DND-41 (cell line): Measurements from ENCODE around the gene ZHX3.
A peak's percentile ranks its signal among the peaks of the same experiment; 100 is the strongest.

Experiments
- ATAC-seq: fragments of 200-7000 bp; cut with Tn5 transposase; 3 replicates; pipeline ENCODE4 v1.9.1; 2021; ENCODE audit warnings: low read depth; ENCODE audit not compliant: insufficient read depth
- DNase-seq: peaks from one replicate; pipeline ENCODE4 v3.0.0-alpha.2; 2020
- H2AFZ ChIP-seq: 2 replicates; pipeline ENCODE4 v1.6.0; 2012; ENCODE audit warnings: low read depth, low read length
- H3K27ac ChIP-seq: 2 replicates; pipeline ENCODE4 v1.5.1; 2012; ENCODE audit warnings: low read length, inconsistent platforms
- H3K27me3 ChIP-seq: fragments of 200-600 bp; sonication (generic); 2 replicates; pipeline ENCODE4 v1.6.0; 2012; ENCODE audit warnings: low read length, mild to moderate bottlenecking, inconsistent platforms; ENCODE audit not compliant: insufficient read depth, poor library complexity
- H3K36me3 ChIP-seq: 2 replicates; pipeline ENCODE4 v1.5.1; 2012; ENCODE audit warnings: low read length, inconsistent platforms; ENCODE audit not compliant: insufficient read depth
- H3K4me1 ChIP-seq: 2 replicates; pipeline ENCODE4 v1.5.1; 2012; ENCODE audit warnings: mild to moderate bottlenecking, low read length; ENCODE audit not compliant: insufficient read depth
- H3K4me2 ChIP-seq: 2 replicates; pipeline ENCODE4 v1.6.0; 2012; ENCODE audit warnings: mild to moderate bottlenecking, moderate library complexity, low read length, inconsistent platforms; ENCODE audit not compliant: insufficient read depth
- H3K4me3 ChIP-seq, 2 experiments: fragments of 200-600 bp in 1 of 2; shearing (Covaris generic) in 1 of 2; 2 replicates each; pipeline ENCODE4 v1.5.1; 2012 to 2016; ENCODE audit warnings: inconsistent platforms in 2 of 2, low read length in 2 of 2, mild to moderate bottlenecking in 2 of 2, low read depth in 1 of 2, moderate library complexity in 1 of 2
- H3K79me2 ChIP-seq: 2 replicates; pipeline ENCODE4 v1.6.0; 2012; ENCODE audit warnings: low read length, inconsistent platforms; ENCODE audit not compliant: insufficient read depth
- H3K9ac ChIP-seq: 2 replicates; pipeline ENCODE4 v1.6.0; 2012; ENCODE audit warnings: low read depth, mild to moderate bottlenecking, inconsistent platforms, low read length, moderate library complexity
- H3K9me3 ChIP-seq: 2 replicates; pipeline ENCODE4 v1.5.1; 2012; ENCODE audit warnings: low read length, moderate library complexity, mild to moderate bottlenecking, inconsistent platforms; ENCODE audit not compliant: insufficient read depth, severe bottlenecking
- H4K20me1 ChIP-seq: 2 replicates; pipeline ENCODE4 v1.6.0; 2012; ENCODE audit warnings: low read length; ENCODE audit not compliant: insufficient read depth
- EZH2 ChIP-seq: IDR thresholded peaks from 3 replicates; pipeline ENCODE4 v1.6.1; 2012; ENCODE audit warnings: borderline replicate concordance, low read depth, mild to moderate bottlenecking, moderate library complexity, low read length, inconsistent platforms; ENCODE audit not compliant: severe bottlenecking
- TF ChIP-seq, protein P1 (sequence below): IDR thresholded peaks from 2 replicates; pipeline ENCODE4 v1.5.1; 2012; ENCODE audit warnings: borderline replicate concordance, low read length, moderate library complexity, mild to moderate bottlenecking; ENCODE audit not compliant: poor library complexity, severe bottlenecking; ENCODE audit errors: extremely low read depth

ZHX3 gene

DNA sequence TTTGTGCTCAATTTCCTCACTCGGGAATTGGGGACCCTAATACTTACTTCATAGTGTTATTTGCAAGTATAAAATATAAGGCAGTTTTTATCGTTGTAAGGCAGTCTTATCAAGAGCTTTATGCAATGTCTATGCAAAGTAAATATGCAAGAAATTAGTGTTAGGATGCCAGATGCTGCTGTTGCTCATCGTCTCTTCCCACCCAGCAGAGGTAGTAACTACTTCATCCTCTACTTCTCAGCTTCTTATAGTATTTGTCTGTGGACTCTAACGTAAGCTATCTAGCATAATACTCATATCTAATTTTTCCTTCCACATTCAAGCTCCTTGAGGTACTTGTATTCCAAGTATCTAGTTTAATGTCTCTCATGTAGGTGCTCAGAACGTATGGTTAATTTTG lies 168.6 kb downstream of the ZHX3 start:
- DNase-seq: no peak
- TF ChIP-seq, protein P1, sequence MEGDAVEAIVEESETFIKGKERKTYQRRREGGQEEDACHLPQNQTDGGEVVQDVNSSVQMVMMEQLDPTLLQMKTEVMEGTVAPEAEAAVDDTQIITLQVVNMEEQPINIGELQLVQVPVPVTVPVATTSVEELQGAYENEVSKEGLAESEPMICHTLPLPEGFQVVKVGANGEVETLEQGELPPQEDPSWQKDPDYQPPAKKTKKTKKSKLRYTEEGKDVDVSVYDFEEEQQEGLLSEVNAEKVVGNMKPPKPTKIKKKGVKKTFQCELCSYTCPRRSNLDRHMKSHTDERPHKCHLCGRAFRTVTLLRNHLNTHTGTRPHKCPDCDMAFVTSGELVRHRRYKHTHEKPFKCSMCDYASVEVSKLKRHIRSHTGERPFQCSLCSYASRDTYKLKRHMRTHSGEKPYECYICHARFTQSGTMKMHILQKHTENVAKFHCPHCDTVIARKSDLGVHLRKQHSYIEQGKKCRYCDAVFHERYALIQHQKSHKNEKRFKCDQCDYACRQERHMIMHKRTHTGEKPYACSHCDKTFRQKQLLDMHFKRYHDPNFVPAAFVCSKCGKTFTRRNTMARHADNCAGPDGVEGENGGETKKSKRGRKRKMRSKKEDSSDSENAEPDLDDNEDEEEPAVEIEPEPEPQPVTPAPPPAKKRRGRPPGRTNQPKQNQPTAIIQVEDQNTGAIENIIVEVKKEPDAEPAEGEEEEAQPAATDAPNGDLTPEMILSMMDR: no peak
- TF ChIP-seq EZH2: no peak
- Histone ChIP-seq H3K27ac (no peak overlapping the region; the same call in 1 of the 2 replicates), H3K79me2 (peaks cover 100% of the 10 kb centered on the region), H3K36me3 (peaks cover 78% of the 10 kb centered on the region), H3K9me3 (no peaks in the 10 kb centered on the region), H2AFZ (no peak overlapping the region), H3K4me1 (peaks cover 25% of the 10 kb centered on the region), H3K4me2 (no peak overlapping the region), H3K9ac (no peak overlapping the region), H3K4me3 (no peak overlapping the region), H4K20me1 (peaks cover 99% of the 10 kb centered on the region), H3K27me3 (no peaks in the 10 kb centered on the region)
- ATAC-seq: no peak

DNA sequence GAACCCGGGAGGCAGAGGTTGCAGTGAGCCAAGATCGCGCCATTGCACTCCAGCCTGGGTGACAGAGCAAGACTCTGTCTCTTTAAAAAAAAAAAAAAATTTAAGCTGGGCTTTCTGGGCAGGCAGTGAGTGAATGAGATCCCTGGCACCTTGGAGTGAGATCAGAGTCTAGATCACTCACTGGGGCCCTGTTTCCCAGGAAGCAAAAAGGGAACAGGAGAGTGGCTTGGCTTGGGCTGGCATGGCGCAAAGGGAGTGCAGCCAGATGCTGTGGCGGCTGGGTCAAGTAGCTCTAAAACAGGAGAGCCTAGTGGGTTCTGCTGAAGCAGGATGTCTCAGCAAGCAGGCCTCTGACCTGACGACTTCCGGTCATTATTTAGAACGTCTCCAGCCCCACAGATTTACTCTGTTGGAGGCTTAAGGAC lies 169.8 kb downstream of the ZHX3 start:
- Histone ChIP-seq H3K36me3 (peaks cover 79% of the 10 kb centered on the region), H3K4me3 (no peak overlapping the region), H3K4me1 (peaks cover 34% of the 10 kb centered on the region), H3K79me2 (peaks cover 100% of the 10 kb centered on the region), H4K20me1 (peaks cover 99% of the 10 kb centered on the region), H2AFZ (no peak overlapping the region), H3K9ac (no peak overlapping the region), H3K9me3 (no peaks in the 10 kb centered on the region), H3K27me3 (no peaks in the 10 kb centered on the region), H3K4me2 (no peak overlapping the region), H3K27ac (no peak overlapping the region)
- ATAC-seq (no peak), DNase-seq (no peak)
- TF ChIP-seq EZH2: no peak
- TF ChIP-seq, protein P1: no peak

DNA sequence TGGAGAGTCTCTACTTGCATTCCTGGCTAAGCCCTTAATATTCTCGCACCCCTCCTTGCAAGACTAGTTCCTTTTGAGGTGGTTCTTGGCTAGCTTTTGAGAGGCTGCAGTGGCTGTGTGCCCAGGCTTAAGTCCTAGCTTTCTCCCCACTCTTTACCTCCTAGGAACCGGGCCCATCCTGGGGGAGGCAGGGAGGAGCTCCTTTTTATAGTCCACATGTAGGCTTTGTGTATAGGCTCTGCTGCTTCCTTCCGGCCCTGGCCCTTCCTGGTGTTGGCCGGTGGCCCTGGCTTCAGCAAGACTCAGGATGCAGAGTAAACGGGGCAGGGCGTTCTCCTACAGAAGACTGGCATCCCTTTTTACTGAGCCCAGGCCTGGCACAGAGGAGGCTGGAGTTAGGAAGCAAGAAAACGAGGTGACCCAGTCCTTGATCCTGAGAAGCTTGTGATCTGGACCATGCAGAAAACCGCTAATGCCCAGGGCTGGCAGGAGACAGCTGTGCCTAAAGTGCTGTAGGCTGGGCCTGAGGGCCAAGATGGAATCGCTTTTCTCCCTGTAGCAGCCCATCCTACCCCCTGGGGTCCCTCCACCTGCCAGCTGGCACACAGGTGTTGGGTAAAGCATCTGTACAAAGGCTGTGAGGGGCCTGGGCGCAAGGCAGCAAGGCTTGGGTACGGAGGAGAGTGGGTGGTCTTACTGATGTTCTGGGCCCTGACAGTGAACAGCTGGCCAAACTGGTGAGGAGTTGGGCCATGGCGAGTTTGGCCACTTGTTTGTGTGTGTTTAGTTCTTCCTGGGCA lies 171.5 kb downstream of the ZHX3 start:
- peaks cover 99% of the 10 kb centered on the region for H4K20me1 ChIP-seq

More for the DNA sequence above, 171.5 kb downstream of the ZHX3 start:
- Histone ChIP-seq H3K9ac (no peak overlapping the region), H3K4me2 (peak overlapping the region; percentile 3; the same call in 1 of the 2 replicates), H3K27me3 (no peaks in the 10 kb centered on the region), H3K4me1 (peaks cover 48% of the 10 kb centered on the region), H2AFZ (no peak overlapping the region), H3K4me3 (no peak overlapping the region), H3K27ac (peak overlapping the region; percentile 22; the same call in 1 of the 2 replicates), H3K9me3 (no peaks in the 10 kb centered on the region), H3K79me2 (peaks cover 100% of the 10 kb centered on the region), H3K36me3 (peaks cover 80% of the 10 kb centered on the region)
- ATAC-seq (no peak), DNase-seq (no peak)
- no peak for TF ChIP-seq EZH2
- TF ChIP-seq, protein P1: no peak
